ENCODE results near the gene OR5L2.

DNA sequence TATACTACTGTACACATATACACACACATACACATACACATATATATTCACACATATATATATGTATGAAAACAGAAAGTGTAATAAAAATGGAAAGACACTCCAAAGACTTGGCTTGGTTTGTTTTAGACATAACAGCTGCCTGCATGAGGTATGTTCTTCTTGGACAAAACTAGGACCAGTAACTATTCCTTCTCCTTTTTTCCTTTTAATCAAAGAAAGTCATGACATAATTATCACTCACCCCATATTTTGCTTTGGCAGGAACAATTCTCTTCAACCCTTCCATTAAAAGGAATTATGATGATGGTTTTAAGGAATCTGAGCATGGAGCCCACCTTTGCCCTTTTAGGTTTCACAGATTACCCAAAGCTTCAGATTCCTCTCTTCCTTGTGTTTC lies 31.8 kb upstream of the OR5L2 start, which contains the start of gene OR5D14:
- TF ChIP-seq, protein P1, sequence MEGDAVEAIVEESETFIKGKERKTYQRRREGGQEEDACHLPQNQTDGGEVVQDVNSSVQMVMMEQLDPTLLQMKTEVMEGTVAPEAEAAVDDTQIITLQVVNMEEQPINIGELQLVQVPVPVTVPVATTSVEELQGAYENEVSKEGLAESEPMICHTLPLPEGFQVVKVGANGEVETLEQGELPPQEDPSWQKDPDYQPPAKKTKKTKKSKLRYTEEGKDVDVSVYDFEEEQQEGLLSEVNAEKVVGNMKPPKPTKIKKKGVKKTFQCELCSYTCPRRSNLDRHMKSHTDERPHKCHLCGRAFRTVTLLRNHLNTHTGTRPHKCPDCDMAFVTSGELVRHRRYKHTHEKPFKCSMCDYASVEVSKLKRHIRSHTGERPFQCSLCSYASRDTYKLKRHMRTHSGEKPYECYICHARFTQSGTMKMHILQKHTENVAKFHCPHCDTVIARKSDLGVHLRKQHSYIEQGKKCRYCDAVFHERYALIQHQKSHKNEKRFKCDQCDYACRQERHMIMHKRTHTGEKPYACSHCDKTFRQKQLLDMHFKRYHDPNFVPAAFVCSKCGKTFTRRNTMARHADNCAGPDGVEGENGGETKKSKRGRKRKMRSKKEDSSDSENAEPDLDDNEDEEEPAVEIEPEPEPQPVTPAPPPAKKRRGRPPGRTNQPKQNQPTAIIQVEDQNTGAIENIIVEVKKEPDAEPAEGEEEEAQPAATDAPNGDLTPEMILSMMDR (IDR thresholded peaks at IDR 0.05): no peak
- TF ChIP-seq POLR2A (IDR thresholded peaks at IDR 0.05): no peak
